DOHH2 (cell line): ENCODE results near the gene VPS33A.

Source experiments
- H3F3A ChIP-seq: fragments of 200-600 bp; sonication (generic), shearing (Covaris generic); 2 replicates; pipeline ENCODE4 v1.6.0; 2016; ENCODE audit warnings: antibody characterized with exemption, mild to moderate bottlenecking; ENCODE audit not compliant: control insufficient read depth, insufficient read depth
- H3K27ac ChIP-seq: fragments of 200-600 bp; sonication (generic); 2 replicates; pipeline ENCODE4 v1.5.1; 2014; ENCODE audit warnings: low read depth, mild to moderate bottlenecking, low read length, moderate library complexity
- H3K27me3 ChIP-seq: fragments of 200-600 bp; sonication (generic); 2 replicates; pipeline ENCODE4 v1.6.1; 2014; ENCODE audit warnings: mild to moderate bottlenecking, low read length, mixed read lengths; ENCODE audit not compliant: control insufficient read depth
- H3K36me3 ChIP-seq: fragments of 200-600 bp; sonication (generic); 2 replicates; pipeline ENCODE4 v1.6.1; 2014; ENCODE audit warnings: mild to moderate bottlenecking, low read length, moderate library complexity, mixed read lengths; ENCODE audit not compliant: control insufficient read depth
- H3K4me1 ChIP-seq: fragments of 200-600 bp; sonication (generic); 2 replicates; pipeline ENCODE4 v1.6.1; 2014; ENCODE audit warnings: mild to moderate bottlenecking, low read length, mixed read lengths; ENCODE audit not compliant: control insufficient read depth
- H3K4me2 ChIP-seq: fragments of 200-600 bp; sonication (generic); 2 replicates; pipeline ENCODE4 v1.6.0; 2014; ENCODE audit warnings: mild to moderate bottlenecking, low read length, moderate library complexity
- H3K4me3 ChIP-seq: fragments of 200-600 bp; sonication (generic); 2 replicates; pipeline ENCODE4 v1.5.1; 2014; ENCODE audit warnings: mild to moderate bottlenecking, low read length, mixed read lengths
- H3K79me2 ChIP-seq: fragments of 200-600 bp; sonication (generic); 2 replicates; pipeline ENCODE4 v1.6.1; 2014; ENCODE audit warnings: mild to moderate bottlenecking, low read length, mixed read lengths; ENCODE audit not compliant: control insufficient read depth
- H3K9me2 ChIP-seq: fragments of 200-600 bp; sonication (generic); replicated peaks from 2 replicates; pipeline ENCODE4 v1.6.1; 2014; ENCODE audit warnings: mild to moderate bottlenecking, low read length, mixed read lengths; ENCODE audit not compliant: control insufficient read depth
- H3K9me3 ChIP-seq: fragments of 200-600 bp; sonication (generic); 2 replicates; pipeline ENCODE4 v1.6.1; 2014; ENCODE audit warnings: antibody characterized with exemption, low read length, mixed read lengths; ENCODE audit not compliant: control insufficient read depth, insufficient read depth
- H4K20me1 ChIP-seq: fragments of 200-600 bp; sonication (generic); 2 replicates; pipeline ENCODE4 v1.6.0; 2014; ENCODE audit warnings: low read depth, mild to moderate bottlenecking, antibody characterized with exemption, low read length, moderate library complexity; ENCODE audit not compliant: control insufficient read depth, insufficient read depth
- EZH2phosphoT487 ChIP-seq: fragments of 200-600 bp; sonication (generic); IDR thresholded peaks from 2 replicates; pipeline ENCODE4 v1.6.1; 2017; ENCODE audit warnings: borderline replicate concordance, mild to moderate bottlenecking, antibody characterized with exemption, low read length, moderate library complexity, mixed read lengths
- TF ChIP-seq, protein P1 (sequence below): fragments of 200-600 bp; sonication (generic); IDR thresholded peaks from one replicate; pipeline ENCODE4 v1.5.1; 2014; ENCODE audit warnings: antibody characterized with exemption, mild to moderate bottlenecking, low read depth, low read length; ENCODE audit not compliant: poor library complexity, severe bottlenecking

The VPS33A gene

DNA sequence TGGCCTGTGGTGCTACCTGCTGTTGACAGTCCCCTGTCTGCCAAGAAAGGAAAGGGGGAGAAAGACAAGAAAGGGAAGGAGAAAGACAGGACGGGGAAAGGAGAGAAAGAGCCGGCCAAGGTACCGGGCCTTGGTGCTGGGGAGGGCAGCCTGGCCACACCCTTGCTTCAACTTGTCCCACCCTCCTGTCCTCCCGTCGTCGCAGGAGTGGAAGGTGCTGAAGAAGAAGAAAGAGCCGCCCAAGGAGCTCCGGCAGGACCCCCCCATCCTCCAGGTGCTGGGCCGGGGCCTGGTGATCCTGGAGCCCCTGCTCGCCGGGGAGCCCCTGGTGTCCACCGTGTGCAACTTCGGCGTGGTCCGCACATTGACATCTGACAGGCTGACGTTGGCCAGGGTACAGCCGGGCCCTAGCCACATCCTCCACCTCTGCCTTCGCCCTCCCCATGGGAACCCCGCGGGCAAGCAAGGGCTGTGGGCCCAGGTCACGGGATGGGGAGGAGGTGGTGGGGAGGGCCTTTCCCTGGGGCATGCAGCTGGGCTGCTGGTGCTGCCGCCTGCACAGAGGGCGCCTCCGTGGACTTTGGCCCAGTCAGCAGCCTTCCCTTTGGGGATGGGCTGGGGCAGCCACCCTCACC, 65.6 kb downstream of the VPS33A start:
- H3K36me3 ChIP-seq = no peaks in the 10 kb centered on the region
- peaks cover 8% of the 10 kb centered on the region; the same call in 1 of the 2 replicates for H3F3A ChIP-seq
- H3K9me3 ChIP-seq = no peaks in the 10 kb centered on the region
- peaks cover 4% of the 10 kb centered on the region; the same call in 1 of the 2 replicates for H4K20me1 ChIP-seq
- H3K4me3 ChIP-seq = no peak overlapping the region
- TF ChIP-seq, protein P1, sequence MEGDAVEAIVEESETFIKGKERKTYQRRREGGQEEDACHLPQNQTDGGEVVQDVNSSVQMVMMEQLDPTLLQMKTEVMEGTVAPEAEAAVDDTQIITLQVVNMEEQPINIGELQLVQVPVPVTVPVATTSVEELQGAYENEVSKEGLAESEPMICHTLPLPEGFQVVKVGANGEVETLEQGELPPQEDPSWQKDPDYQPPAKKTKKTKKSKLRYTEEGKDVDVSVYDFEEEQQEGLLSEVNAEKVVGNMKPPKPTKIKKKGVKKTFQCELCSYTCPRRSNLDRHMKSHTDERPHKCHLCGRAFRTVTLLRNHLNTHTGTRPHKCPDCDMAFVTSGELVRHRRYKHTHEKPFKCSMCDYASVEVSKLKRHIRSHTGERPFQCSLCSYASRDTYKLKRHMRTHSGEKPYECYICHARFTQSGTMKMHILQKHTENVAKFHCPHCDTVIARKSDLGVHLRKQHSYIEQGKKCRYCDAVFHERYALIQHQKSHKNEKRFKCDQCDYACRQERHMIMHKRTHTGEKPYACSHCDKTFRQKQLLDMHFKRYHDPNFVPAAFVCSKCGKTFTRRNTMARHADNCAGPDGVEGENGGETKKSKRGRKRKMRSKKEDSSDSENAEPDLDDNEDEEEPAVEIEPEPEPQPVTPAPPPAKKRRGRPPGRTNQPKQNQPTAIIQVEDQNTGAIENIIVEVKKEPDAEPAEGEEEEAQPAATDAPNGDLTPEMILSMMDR = no peak
- TF ChIP-seq EZH2phosphoT487 = no peak
- no peaks in the 10 kb centered on the region for H3K79me2 ChIP-seq
- no peaks in the 10 kb centered on the region for H3K9me2 ChIP-seq
- no peak overlapping the region for H3K27ac ChIP-seq
- H3K4me2 ChIP-seq = no peak overlapping the region
- peaks cover 28% of the 10 kb centered on the region for H3K4me1 ChIP-seq
- H3K27me3 ChIP-seq = peaks cover 46% of the 10 kb centered on the region

DNA sequence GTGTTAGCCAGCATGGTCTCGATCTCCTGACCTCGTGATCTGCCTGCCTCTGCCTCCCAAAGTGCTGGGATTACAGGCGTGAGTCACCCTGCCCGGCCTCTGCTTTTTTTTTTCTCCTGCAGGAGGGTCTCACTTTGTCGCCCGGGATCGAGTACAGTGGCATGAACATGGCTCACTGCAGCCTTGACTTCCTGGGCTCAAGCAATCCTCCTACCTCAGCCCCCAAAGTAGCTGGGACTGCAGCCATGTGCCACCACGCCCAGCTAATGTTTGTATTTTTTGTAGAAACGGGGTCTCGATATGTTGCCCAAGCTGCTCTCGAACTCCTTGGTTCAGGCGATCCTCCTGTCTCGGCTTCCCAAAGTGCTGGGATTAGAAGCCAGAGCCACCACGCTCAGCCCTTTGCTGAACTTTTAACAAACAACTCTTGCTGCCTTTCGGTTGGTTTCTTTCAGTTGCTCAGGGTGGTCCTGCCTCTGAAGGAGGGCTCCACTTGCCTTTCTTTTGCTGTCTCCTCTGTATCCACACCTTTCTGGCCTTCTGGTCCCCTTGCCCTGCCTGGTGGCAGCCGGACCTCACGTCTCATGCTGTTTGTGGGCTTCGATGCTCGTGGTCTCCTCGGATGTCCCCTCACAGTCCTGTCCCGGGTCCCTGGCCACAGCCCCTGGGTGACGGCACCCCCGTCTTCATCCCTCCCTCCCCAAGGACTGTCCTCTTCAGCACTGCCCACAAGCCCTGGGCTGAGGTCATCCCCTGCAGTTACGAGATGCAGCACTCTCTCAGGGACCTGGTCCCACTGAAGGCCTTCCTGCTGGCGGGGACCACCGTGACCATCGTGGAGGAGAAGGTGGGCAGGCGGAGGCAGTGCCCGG, 66.6 kb downstream of the VPS33A start:
- Histone ChIP-seq H3K4me1 (peaks cover 27% of the 10 kb centered on the region), H3K36me3 (no peaks in the 10 kb centered on the region), H3K4me2 (no peak overlapping the region), H3K9me2 (no peaks in the 10 kb centered on the region), H3K27ac (no peak overlapping the region), H3K79me2 (no peaks in the 10 kb centered on the region), H3K27me3 (peaks cover 36% of the 10 kb centered on the region), H3K9me3 (no peaks in the 10 kb centered on the region), H3F3A (peaks cover 5% of the 10 kb centered on the region; the same call in 1 of the 2 replicates), H4K20me1 (no peaks in the 10 kb centered on the region), H3K4me3 (no peak overlapping the region)
- TF ChIP-seq EZH2phosphoT487 = no peak
- TF ChIP-seq, protein P1 = no peak

DNA sequence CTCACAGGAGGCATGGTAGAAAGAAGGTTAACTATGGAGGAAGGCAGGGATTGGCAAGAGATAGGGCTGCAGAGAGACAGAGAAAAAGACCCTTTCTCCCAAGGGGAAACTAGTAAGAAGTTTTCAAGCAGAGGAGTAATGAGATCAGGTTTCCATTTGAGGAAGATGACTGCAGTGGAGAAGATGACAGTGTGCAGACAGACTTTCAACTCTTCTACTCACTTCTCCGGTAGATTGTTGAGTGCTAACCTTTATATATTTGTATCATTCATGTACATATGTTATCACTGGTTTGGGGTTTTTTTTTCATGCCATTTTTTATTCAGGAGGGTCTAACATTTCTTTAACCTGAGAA, 68.7 kb downstream of the VPS33A start:
- H3K4me2 ChIP-seq = no peak overlapping the region
- H4K20me1 ChIP-seq = no peaks in the 10 kb centered on the region
- peaks cover 16% of the 10 kb centered on the region for H3K27me3 ChIP-seq
- no peaks in the 10 kb centered on the region for H3K36me3 ChIP-seq
- H3K4me3 ChIP-seq = no peak overlapping the region
- no peak for TF ChIP-seq EZH2phosphoT487
- TF ChIP-seq, protein P1 = no peak
- no peaks in the 10 kb centered on the region for H3K9me3 ChIP-seq
- no peaks in the 10 kb centered on the region for H3K79me2 ChIP-seq
- no peak overlapping the region for H3K27ac ChIP-seq
- peaks cover 12% of the 10 kb centered on the region for H3K4me1 ChIP-seq
- peaks cover 5% of the 10 kb centered on the region; the same call in 1 of the 2 replicates for H3F3A ChIP-seq
- no peaks in the 10 kb centered on the region for H3K9me2 ChIP-seq
